Spinal cord (tissue), 10 donors: ENCODE data around the gene EMP1. TPM values are rescaled to one million over a fixed set of nuclear protein-coding genes. Genes with fewer than 3 reads are reported as not detected.

ENCODE experiments used
- DNase-seq, 6 donors: peaks; one replicate each; pipeline versions ENCODE4 v3.0.0 to v3.0.0-alpha.2; 2013 to 2015; ENCODE audit warnings: low spot score in 6 of 6, low read depth in 4 of 6
- H3K27ac ChIP-seq: one replicate; pipeline ENCODE4 v1.5.1; 2013; ENCODE audit warnings: low read depth, low read length, control low read depth
- H3K27me3 ChIP-seq: one replicate; pipeline ENCODE4 v1.6.1; 2013; ENCODE audit warnings: low read length; ENCODE audit not compliant: control insufficient read depth, insufficient read depth
- H3K36me3 ChIP-seq: one replicate; pipeline ENCODE4 v1.6.1; 2013; ENCODE audit warnings: low read length; ENCODE audit not compliant: control insufficient read depth, insufficient read depth
- H3K4me1 ChIP-seq: one replicate; pipeline ENCODE4 v1.6.1; 2013; ENCODE audit warnings: low read length; ENCODE audit not compliant: control insufficient read depth, insufficient read depth
- H3K4me3 ChIP-seq: one replicate; pipeline ENCODE4 v1.5.1; 2013; ENCODE audit warnings: low read depth, low read length, control low read depth
- H3K9me3 ChIP-seq: one replicate; pipeline ENCODE4 v1.6.1; 2013; ENCODE audit warnings: low read length; ENCODE audit not compliant: control insufficient read depth, insufficient read depth
- WGBS: methylation state at CpG from one replicate; pipeline ENCODE4 v1.1.5; 2013; ENCODE audit warnings: missing lambda C conversion rate; ENCODE audit not compliant: insufficient coverage; 5-methylcytosine and 5-hydroxymethylcytosine counted together
- polyA plus RNA-seq, 2 donors: library from polyadenylated mRNA; unstranded; fragments of 120-200 nt; gene quantifications; one replicate each; pipeline ENCODE4 v1.2.1, GENCODE V29; 2013; ENCODE audit not compliant: insufficient read length in 2 of 2
- total RNA-seq, 2 donors: library from RNA; depleted of rRNA in 1 of 2; stranded (reverse); fragments of 120-200 nt in 1 of 2; fragments of >200 nt in 1 of 2; gene quantifications; one replicate each; pipeline versions ENCODE4 v1.2.3 to v1.2.4, GENCODE V29; 2013 to 2014
- donor health status: healthy.

The EMP1 gene
- total and polyA plus RNA-seq, 4 donors, result 57.7 to 91.6 (median 68.4) TPM

DNA sequence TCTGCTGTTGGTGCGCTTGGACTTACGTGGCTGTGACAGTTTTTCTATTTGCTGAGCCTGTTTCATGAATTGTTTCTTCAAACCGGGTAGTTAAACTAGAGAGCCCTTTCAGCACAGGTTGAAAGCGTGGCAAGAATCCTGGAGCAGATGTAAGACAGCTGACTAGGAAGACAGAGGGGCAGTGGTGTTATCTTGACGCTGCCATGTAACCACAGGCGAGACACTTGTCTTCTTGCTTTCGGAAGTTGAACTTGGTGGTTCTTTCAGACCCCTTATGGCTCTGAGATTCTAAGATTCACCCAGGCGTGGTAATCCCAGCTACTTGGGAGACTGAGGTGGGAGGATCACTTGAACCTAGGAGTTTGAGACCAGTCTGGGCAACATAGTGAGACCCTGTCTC, 4.3 kb downstream of the EMP1 start:
- no peak overlapping the region for H3K4me3 ChIP-seq
- H3K27ac ChIP-seq, result no peak overlapping the region
- no peak for DNase-seq
- H3K36me3 ChIP-seq, result no peaks in the 10 kb centered on the region
- WGBS, result 91% methylated on average over 7 of the region's 8 CpGs
- H3K9me3 ChIP-seq, result no peaks in the 10 kb centered on the region
- peaks cover 26% of the 10 kb centered on the region for H3K4me1 ChIP-seq
- no peaks in the 10 kb centered on the region for H3K27me3 ChIP-seq

DNA sequence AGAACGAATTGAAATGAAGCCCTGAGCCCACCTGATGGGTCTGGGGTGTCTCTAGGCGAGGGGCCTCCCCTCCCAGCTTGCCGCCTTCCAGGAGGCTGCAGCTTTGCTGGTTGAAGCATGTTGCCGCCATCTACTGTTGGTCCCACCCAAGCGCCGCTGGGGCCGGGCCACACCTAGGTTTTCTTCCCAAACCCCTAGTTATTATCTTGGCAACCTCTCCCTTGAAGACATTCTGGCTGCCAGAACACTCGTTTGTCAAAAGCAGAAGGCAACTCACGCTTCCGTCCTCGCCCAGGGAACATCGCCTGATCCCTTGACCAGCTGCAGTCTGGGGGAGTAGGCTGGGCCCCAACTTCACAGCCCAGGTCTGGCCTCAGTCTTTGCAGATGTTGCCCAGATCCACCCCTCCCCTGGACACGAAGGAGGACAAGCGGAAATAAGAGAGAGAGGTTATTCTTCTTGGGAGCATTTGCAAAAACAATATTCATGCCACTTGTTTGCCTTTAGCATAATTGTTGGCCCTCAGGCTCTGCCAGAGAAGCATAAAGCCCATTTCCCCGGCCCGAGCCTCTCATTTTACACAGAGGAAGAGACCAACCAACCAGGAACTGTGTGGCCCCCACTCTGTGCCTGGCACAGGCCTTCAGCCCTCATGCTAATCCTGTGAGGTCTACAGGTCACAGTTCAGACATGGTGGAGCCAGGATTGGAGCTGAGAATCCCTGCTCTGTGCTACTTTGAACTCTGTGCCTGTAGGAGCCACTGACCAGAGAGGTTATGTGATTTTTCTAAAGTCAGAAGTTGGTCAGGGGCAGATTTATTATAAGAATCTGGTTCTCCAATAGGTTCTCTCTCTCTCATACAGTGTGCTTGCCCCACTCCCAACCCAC, 6.8 kb downstream of the EMP1 start:
- H3K36me3 ChIP-seq, result no peaks in the 10 kb centered on the region
- no peaks in the 10 kb centered on the region for H3K9me3 ChIP-seq
- H3K4me1 ChIP-seq, result peaks cover 20% of the 10 kb centered on the region
- H3K4me3 ChIP-seq, result no peak overlapping the region
- no peak for DNase-seq
- H3K27me3 ChIP-seq, result no peaks in the 10 kb centered on the region
- WGBS, result 62% methylated on average over 13 of the region's 16 CpGs
- peak overlapping the region; percentile 68 for H3K27ac ChIP-seq

DNA sequence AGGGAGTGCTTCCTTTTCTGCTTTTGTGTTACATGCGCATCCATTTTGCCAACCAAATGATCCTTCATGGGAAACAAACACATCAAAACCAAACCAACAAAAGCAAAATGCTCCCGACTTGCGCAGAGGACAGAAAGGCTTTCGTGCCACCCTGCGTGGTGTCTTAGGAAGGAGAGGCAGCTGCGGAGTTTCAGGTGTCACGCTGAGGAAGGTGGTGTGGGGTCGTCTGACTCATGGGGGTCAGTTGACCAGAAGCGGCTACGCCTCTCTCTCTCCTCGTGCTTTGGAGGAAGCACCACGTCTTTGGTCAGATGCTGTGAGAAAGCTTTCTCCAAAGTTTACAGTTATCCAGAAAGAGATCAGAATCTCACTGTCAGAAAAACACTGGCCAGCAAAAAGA, 7.9 kb downstream of the EMP1 start:
- 58% methylated on average over 10 of the region's 12 CpGs for WGBS
- H3K27ac ChIP-seq, result peak overlapping the region; percentile 68
- no peaks in the 10 kb centered on the region for H3K27me3 ChIP-seq
- peaks cover 17% of the 10 kb centered on the region for H3K4me1 ChIP-seq
- no peak for DNase-seq
- no peaks in the 10 kb centered on the region for H3K9me3 ChIP-seq
- no peaks in the 10 kb centered on the region for H3K36me3 ChIP-seq
- H3K4me3 ChIP-seq, result no peak overlapping the region

- no peak overlapping the region for H3K4me3 ChIP-seq
- peaks cover 22% of the 10 kb centered on the region for H3K4me1 ChIP-seq
- no peaks in the 10 kb centered on the region for H3K36me3 ChIP-seq
- peak overlapping the region; percentile 49 for H3K27ac ChIP-seq
- no peaks in the 10 kb centered on the region for H3K9me3 ChIP-seq
- no peaks in the 10 kb centered on the region for H3K27me3 ChIP-seq
- DNase-seq, result no peak
- WGBS, result 74% methylated on average over 2 of the region's 3 CpGs
These were observed 9.5 kb downstream of the EMP1 start for GRCh38 chr12:13205809-13206559.

- DNase-seq, result no peak
- peak overlapping the region; percentile 49 for H3K27ac ChIP-seq
- no peaks in the 10 kb centered on the region for H3K27me3 ChIP-seq
- H3K36me3 ChIP-seq, result no peaks in the 10 kb centered on the region
- WGBS, result 100% methylated on average over 1 of the region's 1 CpG
- H3K9me3 ChIP-seq, result no peaks in the 10 kb centered on the region
- no peak overlapping the region for H3K4me3 ChIP-seq
- peaks cover 22% of the 10 kb centered on the region for H3K4me1 ChIP-seq
These were observed 10.0 kb downstream of the EMP1 start for GRCh38 chr12:13206560-13206897.

GRCh38 chr12:13208533-13209435, 12.3 kb downstream of the EMP1 start:
- Histone ChIP-seq H3K9me3 (no peaks in the 10 kb centered on the region), H3K27ac (no peak overlapping the region), H3K36me3 (no peaks in the 10 kb centered on the region), H3K4me1 (peaks cover 13% of the 10 kb centered on the region), H3K4me3 (no peak overlapping the region), H3K27me3 (no peaks in the 10 kb centered on the region)
- WGBS, result 89% methylated on average over 1 of the region's 9 CpGs
- peak in 1 of 6 donors; percentile 61 for DNase-seq

- Histone ChIP-seq H3K27ac (no peak overlapping the region), H3K4me3 (no peak overlapping the region), H3K27me3 (no peaks in the 10 kb centered on the region), H3K9me3 (no peaks in the 10 kb centered on the region), H3K4me1 (peaks cover 13% of the 10 kb centered on the region), H3K36me3 (no peaks in the 10 kb centered on the region)
- no peak for DNase-seq
- 46% methylated on average over 1 of the region's 7 CpGs for WGBS
These were observed 13.1 kb downstream of the EMP1 start for GRCh38 chr12:13209436-13210235.

DNA sequence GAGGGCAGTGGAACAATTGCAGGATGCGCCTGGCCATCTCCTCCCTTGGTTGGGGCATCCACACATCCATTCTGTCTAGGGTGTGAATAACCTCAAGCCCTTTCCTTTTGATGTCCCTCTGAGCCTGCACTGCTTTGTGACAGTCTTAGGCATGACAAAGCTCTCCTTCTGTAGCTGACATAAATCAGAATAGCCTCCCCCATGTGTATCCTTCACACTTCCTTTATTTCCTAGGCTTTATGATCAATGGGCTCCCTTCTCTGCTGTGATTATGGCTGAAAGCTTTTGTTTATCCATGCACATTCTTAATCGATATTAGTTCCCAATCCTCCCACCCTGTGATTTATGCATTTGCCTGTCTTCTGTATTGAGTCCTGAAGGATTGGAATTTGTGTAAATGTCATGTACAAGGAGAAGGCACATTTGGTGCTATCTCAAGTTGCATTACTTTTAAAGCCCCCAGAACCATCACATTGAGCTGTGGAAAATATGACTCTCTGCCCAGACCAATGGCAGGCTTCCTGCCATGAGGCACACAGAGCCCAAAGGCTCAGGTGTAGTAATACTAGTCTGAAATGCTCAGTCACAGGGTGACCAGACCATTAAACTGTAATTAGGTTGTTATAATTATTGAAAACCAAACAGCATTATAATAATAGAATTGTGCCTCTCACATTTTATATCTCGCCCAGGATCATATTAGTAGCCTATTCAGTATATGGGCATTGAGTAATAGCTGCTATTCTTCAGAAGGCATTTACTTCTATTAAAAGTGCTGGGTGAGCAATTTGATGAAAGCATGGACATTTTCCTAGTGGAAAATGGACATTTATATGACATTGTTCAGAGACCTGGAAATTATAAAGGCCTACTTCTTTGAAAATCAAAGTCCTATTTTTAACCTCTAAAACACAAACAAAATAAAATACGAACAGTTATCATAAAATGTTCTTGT, 14.0 kb downstream of the EMP1 start:
- Histone ChIP-seq H3K4me1 (peaks cover 13% of the 10 kb centered on the region), H3K27ac (no peak overlapping the region), H3K27me3 (no peaks in the 10 kb centered on the region), H3K36me3 (no peaks in the 10 kb centered on the region), H3K9me3 (no peaks in the 10 kb centered on the region), H3K4me3 (no peak overlapping the region)
- peak in 1 of 6 donors; percentile 66 for DNase-seq
- 100% methylated on average over 1 of the region's 4 CpGs for WGBS
